GM12864 (cell line): ENCODE results near the gene GDPD1.
A peak's percentile ranks its signal among the peaks of the same experiment; 100 is the strongest.
"Not testable (repeated sequence)": the region's sequence is repeated elsewhere in the genome, so short reads cannot be mapped to it uniquely, and the experiment has no call there.

Source experiments
- DNase-seq: peaks from one replicate; pipeline ENCODE4 v3.0.0-alpha.2; 2011; ENCODE audit warnings: low read depth
- H3K4me3 ChIP-seq: 2 replicates; pipeline ENCODE4 v1.5.1; 2011; ENCODE audit warnings: mild to moderate bottlenecking, low read depth, low read length, control low read depth
- CTCF ChIP-seq: IDR thresholded peaks from 2 replicates; pipeline ENCODE4 v1.5.1; 2011; ENCODE audit warnings: low read depth, mild to moderate bottlenecking, moderate library complexity, low read length, control low read depth, inconsistent platforms; ENCODE audit errors: missing control alignments

GDPD1 gene

GRCh38 chr17:59275618-59276017, 55.3 kb downstream of the GDPD1 start:
- no peak for DNase-seq
- no peak overlapping the region for H3K4me3 ChIP-seq
- no peak for TF ChIP-seq CTCF

- no peak overlapping the region for H3K4me3 ChIP-seq
- no peak for TF ChIP-seq CTCF
- peak; percentile 49 for DNase-seq
Observed at GRCh38 chr17:59277031-59277430, 56.7 kb downstream of the GDPD1 start.

GRCh38 chr17:59278406-59278805, 58.1 kb downstream of the GDPD1 start:
- H3K4me3 ChIP-seq: no peak overlapping the region
- no peak for DNase-seq
- no peak for TF ChIP-seq CTCF

GRCh38 chr17:59284317-59284716, 64.0 kb downstream of the GDPD1 start:
- H3K4me3 ChIP-seq: no peak overlapping the region
- DNase-seq: no peak
- no peak for TF ChIP-seq CTCF

- no peak for DNase-seq
- no peak for TF ChIP-seq CTCF
- H3K4me3 ChIP-seq: no peak overlapping the region
Observed at GRCh38 chr17:59287452-59287851, 67.1 kb downstream of the GDPD1 start.

DNA sequence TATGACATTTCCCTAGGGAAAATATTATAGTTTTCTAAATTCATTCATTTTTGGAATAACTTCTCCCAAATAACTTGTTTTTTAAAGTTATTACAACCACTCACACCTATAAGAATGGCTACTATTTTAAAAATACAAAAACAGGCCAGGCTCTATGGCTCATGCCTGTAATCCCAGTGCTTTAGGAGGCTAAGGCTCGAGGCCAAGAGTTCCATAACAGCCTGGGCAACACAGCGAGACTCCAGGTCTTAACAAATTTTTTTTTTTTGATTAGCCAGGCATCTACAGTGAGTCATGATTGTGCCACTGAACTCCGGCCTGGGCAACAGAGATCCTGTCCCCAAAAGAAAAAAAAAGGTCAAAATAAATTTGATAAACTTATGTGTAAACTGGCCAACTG, 67.6 kb downstream of the GDPD1 start:
- TF ChIP-seq CTCF: no peak
- no peak overlapping the region for H3K4me3 ChIP-seq
- no peak for DNase-seq

- H3K4me3 ChIP-seq: no peak overlapping the region
- TF ChIP-seq CTCF: no peak
- DNase-seq: no peak
Observed at GRCh38 chr17:59289981-59290301, 69.6 kb downstream of the GDPD1 start.

GRCh38 chr17:59290302-59290998, 70.1 kb downstream of the GDPD1 start:
- not testable (repeated sequence) for H3K4me3 ChIP-seq, DNase-seq
